ENCODE data around the gene ISG20.

- no peak for TF ChIP-seq CTCF (IDR thresholded peaks at IDR 0.05)
- no peak for TF ChIP-seq POLR2A (IDR thresholded peaks at IDR 0.05)
Measured at GRCh38 chr15:88634449-88634848, 4.4 kb upstream of the ISG20 start.

Data from sigmoid colon (tissue), 3 donors.